Suppressor macrophage (primary cell): ENCODE data around the gene ABHD17A.
A peak's percentile ranks its signal among the peaks of the same experiment; 100 is the strongest.
"Not testable (repeated sequence)": the region's sequence is repeated elsewhere in the genome, so short reads cannot be mapped to it uniquely, and the experiment has no call there.

Experiments used
- DNase-seq, 4 experiments: peaks; one replicate each; pipeline ENCODE4 v3.0.0-alpha.2; 2020 to 2022

ABHD17A gene

GRCh38 chr19:1880611-1881392 lies 4.5 kb downstream of the ABHD17A start:
- DNase-seq: no peak

GRCh38 chr19:1879982-1880381 lies 5.3 kb downstream of the ABHD17A start:
- DNase-seq: not testable (repeated sequence)

- not testable (repeated sequence) for DNase-seq
Measured at GRCh38 chr19:1878583-1878982, 6.7 kb downstream of the ABHD17A start.

GRCh38 chr19:1877280-1877660 lies 8.0 kb downstream of the ABHD17A start:
- DNase-seq: peak in 1 of 4 experiments; percentile 4

GRCh38 chr19:1876496-1877279 lies 8.6 kb downstream of the ABHD17A start:
- DNase-seq: not testable (repeated sequence)

- DNase-seq: peak; percentile 97 to 98 (median 98)
Measured at GRCh38 chr19:1875646-1876495, 9.4 kb downstream of the ABHD17A start.

- not testable (repeated sequence) for DNase-seq
Measured at GRCh38 chr19:1875265-1875645, 10.0 kb downstream of the ABHD17A start.

GRCh38 chr19:1874554-1875185 lies 10.6 kb downstream of the ABHD17A start:
- peak; percentile 51 to 74 (median 60) for DNase-seq

GRCh38 chr19:1873524-1874473 lies 11.5 kb downstream of the ABHD17A start:
- no peak for DNase-seq

- DNase-seq: no peak
Measured at GRCh38 chr19:1872807-1873523, 12.3 kb downstream of the ABHD17A start.

- DNase-seq: no peak
Measured at GRCh38 chr19:1871630-1872029, 13.7 kb downstream of the ABHD17A start.

GRCh38 chr19:1871140-1871597 lies 14.1 kb downstream of the ABHD17A start:
- no peak for DNase-seq

GRCh38 chr19:1868971-1869370 lies 16.3 kb downstream of the ABHD17A start:
- DNase-seq: no peak

- DNase-seq: no peak
Measured at GRCh38 chr19:1867349-1867724, 18.0 kb downstream of the ABHD17A start.

- DNase-seq: no peak
Measured at GRCh38 chr19:1866693-1867348, 18.5 kb downstream of the ABHD17A start.

GRCh38 chr19:1865172-1866010 lies 19.9 kb downstream of the ABHD17A start:
- no peak for DNase-seq

- peak; percentile 84 to 93 (median 88) for DNase-seq
Measured at GRCh38 chr19:1864480-1865171, 20.7 kb downstream of the ABHD17A start.
